ENCODE data around the gene PODXL.
"Not testable (repeated sequence)": the region's sequence is repeated elsewhere in the genome, so short reads cannot be mapped to it uniquely, and the experiment has no call there.

PODXL gene

GRCh38 chr7:131508754-131509486 is 47.5 kb downstream of the PODXL start:
- no peak for DNase-seq

- DNase-seq, result peak; percentile 72 to 75
Observed at GRCh38 chr7:131507592-131508331, 48.7 kb downstream of the PODXL start.

DNA sequence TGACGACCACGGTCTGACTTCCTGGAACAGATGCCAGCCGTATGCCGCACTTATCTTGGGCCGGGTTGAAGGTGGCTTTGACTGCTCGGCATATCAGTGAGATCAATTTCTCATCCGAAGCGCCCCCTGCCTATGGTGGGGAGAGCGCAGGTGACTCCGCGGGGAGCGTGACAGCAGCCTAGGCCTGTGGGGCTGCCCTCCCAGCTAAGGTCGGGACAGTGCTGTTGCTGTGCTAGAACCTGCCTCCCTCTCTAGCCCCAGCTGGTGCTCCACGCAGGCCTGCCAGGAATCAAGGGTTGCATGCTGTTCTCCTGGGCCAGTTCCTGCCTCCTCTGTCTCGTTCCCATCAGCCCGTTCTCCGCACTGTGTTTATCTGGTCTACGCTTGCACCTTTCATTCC is 49.8 kb downstream of the PODXL start:
- DNase-seq, result no peak

GRCh38 chr7:131505636-131506557 is 50.5 kb downstream of the PODXL start:
- DNase-seq, result no peak

DNA sequence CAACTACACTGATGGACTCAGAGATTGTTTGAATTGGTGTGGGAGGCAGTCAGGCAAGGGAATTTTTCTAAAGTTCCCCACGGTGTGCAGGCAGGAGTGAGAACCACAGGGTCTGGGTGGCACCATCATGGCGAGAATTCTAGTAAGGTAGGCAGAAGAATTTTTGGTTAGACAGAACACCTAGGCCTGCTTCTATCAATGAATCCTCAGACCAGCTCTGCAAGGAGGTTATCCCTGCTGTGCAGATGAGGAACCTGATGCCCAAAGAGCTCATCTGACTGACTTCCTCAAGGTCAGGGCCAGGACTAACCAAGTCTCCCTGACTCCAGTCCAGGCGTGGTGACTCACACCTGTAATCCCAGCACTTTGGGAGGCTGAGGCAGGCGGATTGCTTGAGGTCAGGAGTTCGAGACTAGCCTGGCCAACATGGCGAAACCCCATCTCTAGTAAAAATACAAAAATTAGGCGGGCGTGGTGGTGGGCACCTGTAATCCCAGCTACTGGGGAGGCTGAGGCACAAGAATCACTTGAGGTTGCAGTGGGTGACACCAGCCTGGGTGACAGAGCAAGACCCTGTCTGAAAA is 51.3 kb downstream of the PODXL start:
- not testable (repeated sequence) for DNase-seq

- DNase-seq, result no peak
Observed at GRCh38 chr7:131504157-131504899, 52.1 kb downstream of the PODXL start.

- DNase-seq, result no peak
Observed at GRCh38 chr7:131503639-131504038, 52.8 kb downstream of the PODXL start.

DNA sequence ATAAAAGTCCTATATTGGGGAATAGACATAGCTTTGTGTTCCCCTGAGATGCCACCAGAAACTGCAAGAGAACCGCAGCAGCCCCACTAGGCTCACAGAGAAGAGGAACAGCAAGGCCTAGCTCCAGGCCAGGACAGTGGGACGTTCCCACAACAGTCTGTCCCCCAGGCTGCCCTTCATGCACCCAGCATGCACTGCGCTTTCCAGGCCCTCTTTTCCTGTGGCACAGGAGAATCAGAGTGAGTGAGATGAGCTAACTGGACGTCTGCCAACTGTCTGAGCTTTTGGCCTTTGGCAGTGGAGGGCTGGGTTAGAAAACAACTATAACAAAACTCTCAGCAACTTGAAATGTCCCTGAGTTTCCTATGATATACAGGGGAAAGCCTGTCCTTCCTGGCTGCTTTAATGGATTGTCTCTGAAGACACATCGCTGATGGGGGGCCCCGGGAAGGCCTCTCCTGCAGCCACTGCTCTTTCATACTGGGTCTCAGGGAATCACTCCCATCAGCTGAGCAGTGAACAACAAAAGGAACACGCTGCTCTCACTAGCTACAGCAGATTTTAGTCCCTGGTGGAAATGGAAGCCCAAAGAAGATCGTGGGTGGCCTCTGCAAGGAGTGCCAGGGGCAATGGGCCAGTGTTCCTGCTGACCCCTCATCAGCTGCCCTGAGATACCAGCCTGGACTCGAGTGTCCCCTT is 53.5 kb downstream of the PODXL start:
- peak in 1 of 2 donors; percentile 7 for DNase-seq

DNA sequence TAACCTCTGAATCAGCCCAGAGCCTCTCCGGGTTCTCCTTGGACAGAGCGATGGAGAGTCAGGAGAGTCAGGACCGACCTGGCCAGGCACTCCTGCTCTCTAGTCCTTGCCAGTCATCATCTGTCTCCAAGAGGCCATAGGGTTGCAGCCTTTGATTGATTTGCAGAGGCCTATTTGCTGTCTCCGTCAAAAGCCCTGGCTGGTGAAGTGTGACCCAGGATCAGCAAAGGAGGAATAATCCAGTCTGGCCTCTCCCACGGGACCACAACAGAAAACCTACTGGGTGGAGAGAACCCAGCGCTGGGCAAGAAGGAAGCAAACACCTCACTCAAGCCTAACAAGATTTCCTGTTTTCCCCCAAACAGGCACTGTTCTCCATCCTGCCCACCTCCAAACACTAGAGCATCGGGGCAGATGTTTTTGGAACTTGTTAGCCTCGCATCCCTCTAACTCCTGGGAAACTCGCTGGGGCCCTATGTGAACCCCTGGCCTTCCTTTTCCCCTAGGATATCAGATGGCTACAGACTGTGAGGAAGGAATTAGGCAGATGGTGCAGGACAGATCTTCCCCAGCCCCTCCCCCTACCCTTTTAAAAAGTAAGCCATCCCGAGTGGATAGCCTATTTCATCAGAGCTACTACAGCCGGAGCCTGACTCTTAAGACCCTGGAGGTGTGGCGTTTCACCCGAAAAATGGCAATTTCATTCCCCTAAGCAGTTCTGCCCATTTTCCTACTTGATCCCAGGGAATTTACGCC is 54.3 kb downstream of the PODXL start:
- DNase-seq, result no peak

GRCh38 chr7:131501422-131501821 is 55.0 kb downstream of the PODXL start:
- DNase-seq, result no peak

GRCh38 chr7:131500357-131500756 is 56.1 kb downstream of the PODXL start:
- DNase-seq, result no peak

- no peak for DNase-seq
Observed at GRCh38 chr7:131499801-131500200, 56.6 kb downstream of the PODXL start.

- DNase-seq, result no peak
Observed at GRCh38 chr7:131498237-131498885, 58.1 kb downstream of the PODXL start.

DNA sequence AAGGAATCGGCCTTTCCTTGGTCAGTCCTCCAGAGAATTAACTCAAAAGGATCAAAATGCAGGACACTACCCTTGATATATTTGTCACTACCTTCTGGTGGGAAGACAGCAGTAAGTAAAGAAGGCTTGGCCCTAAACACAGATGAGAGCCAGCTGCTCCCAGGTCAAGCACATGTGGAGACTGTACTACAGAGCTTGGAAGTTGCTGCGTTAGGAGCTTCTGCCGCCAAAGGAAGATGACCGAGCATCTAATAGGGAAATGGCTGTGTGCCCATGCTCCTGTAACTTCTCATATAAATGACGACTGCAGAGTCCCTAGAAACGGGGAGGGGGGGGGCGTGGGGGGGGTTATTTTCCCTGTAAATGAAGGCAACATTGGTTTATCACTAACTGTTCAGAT is 59.0 kb downstream of the PODXL start:
- DNase-seq, result no peak

GRCh38 chr7:131495669-131496498 is 60.5 kb downstream of the PODXL start:
- no peak for DNase-seq

DNA sequence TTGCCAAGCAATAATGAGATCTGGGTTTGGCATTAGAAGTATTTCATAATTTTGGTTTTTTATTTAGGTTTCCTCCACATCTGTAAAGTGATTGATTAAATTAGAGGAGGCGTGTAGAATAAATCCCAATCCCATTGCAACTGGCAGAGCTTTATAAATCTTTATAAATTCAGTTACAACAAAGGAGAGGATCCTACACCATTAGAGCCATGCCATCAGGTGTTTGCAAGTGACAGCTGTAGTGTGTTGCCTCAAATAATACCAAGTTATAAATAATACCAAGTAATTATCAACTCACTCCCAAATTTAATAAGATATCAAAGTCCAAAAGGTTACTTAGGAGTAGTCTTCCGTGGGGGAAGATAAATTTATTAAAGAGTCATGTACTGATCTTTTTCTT is 62.2 kb downstream of the PODXL start:
- no peak for DNase-seq

GRCh38 chr7:131493581-131493980 is 62.8 kb downstream of the PODXL start:
- DNase-seq, result peak in 1 of 2 donors; percentile 30

GRCh38 chr7:131493081-131493480 is 63.3 kb downstream of the PODXL start:
- no peak for DNase-seq

- DNase-seq, result no peak
Observed at GRCh38 chr7:131489881-131490280, 66.5 kb downstream of the PODXL start.
